Stimulated activated CD8-positive, alpha-beta memory T cell treated with anti-CD3 and anti-CD28 coated beads, Interleukin-4, amount 100 ng/mL, for 48 hours (primary cell): Measurements from ENCODE around the gene CRY1.
A peak's percentile ranks its signal among the peaks of the same experiment; 100 is the strongest.

Experiments
- DNase-seq: peaks from one replicate; pipeline ENCODE4 v3.0.0-alpha.2; 2020

Gene CRY1

GRCh38 chr12:106955377-106956047, 137.8 kb downstream of the CRY1 start, which contains the start of gene TMEM263:
Gene TMEM263, plus strand, starts transcription at chr12:106955907. Its CDS starts 11,210 bp downstream, at chr12:106967117.
- DNase-seq: peak; percentile 93

GRCh38 chr12:106954462-106955376, 138.6 kb downstream of the CRY1 start:
- DNase-seq: no peak

GRCh38 chr12:106953352-106954250, 139.7 kb downstream of the CRY1 start:
- DNase-seq: no peak

- no peak for DNase-seq
Measured at GRCh38 chr12:106950591-106950990, 142.8 kb downstream of the CRY1 start.

GRCh38 chr12:106947461-106947860, 145.9 kb downstream of the CRY1 start:
- no peak for DNase-seq

- no peak for DNase-seq
Measured at GRCh38 chr12:106945261-106945851, 148.0 kb downstream of the CRY1 start.

GRCh38 chr12:106942775-106943174, 150.6 kb downstream of the CRY1 start:
- DNase-seq: no peak

GRCh38 chr12:106941481-106942156, 151.7 kb downstream of the CRY1 start:
- DNase-seq: no peak
